Fibroblast of lung (primary cell): Measurements from ENCODE around the gene MYPN.
"Not testable (repeated sequence)": the region's sequence is repeated elsewhere in the genome, so short reads cannot be mapped to it uniquely, and the experiment has no call there.

ENCODE experiments used
- EZH2 ChIP-seq: IDR thresholded peaks from 2 replicates; pipeline ENCODE4 v1.5.1; 2012; ENCODE audit warnings: low read length, control low read depth, mild to moderate bottlenecking; ENCODE audit errors: missing control alignments
- TF ChIP-seq, protein P1 (sequence below), 2 donors: IDR thresholded peaks in 1 of 2; conservative IDR thresholded peaks in 1 of 2; 1 replicate in 1 of 2; 2 replicates in 1 of 2; pipeline ENCODE4 v1.5.1; 2011 to 2012; ENCODE audit warnings: low read length in 2 of 2, control low read depth in 1 of 2, inconsistent platforms in 1 of 2, low read depth in 1 of 2, mild to moderate bottlenecking in 1 of 2

DNA sequence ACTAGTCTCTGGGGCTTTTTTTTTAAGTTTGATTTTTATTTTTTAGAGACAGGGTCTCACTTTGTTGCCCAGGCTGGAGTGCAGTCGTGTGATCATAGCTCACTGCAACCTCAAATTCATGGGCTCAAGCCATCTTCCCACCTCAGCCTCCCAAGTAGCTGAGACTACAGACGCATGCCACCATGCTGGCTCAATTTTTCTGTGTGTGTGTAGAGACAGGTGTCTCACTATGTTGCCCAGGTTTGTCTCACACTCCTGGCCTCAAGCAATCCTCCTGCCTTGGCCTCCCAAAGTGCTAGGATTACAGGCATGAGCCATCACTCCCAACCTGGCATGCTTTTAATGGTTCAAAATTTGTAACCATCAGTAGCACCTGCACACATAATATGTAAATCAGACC lies 86.5 kb downstream of the MYPN start:
- TF ChIP-seq, protein P1, sequence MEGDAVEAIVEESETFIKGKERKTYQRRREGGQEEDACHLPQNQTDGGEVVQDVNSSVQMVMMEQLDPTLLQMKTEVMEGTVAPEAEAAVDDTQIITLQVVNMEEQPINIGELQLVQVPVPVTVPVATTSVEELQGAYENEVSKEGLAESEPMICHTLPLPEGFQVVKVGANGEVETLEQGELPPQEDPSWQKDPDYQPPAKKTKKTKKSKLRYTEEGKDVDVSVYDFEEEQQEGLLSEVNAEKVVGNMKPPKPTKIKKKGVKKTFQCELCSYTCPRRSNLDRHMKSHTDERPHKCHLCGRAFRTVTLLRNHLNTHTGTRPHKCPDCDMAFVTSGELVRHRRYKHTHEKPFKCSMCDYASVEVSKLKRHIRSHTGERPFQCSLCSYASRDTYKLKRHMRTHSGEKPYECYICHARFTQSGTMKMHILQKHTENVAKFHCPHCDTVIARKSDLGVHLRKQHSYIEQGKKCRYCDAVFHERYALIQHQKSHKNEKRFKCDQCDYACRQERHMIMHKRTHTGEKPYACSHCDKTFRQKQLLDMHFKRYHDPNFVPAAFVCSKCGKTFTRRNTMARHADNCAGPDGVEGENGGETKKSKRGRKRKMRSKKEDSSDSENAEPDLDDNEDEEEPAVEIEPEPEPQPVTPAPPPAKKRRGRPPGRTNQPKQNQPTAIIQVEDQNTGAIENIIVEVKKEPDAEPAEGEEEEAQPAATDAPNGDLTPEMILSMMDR (conservative IDR thresholded peaks at IDR 0.05 in 1 of 2, IDR thresholded peaks at IDR 0.05 in 1 of 2; ENCODE audit: low read depth in 1 of 2, low read length in 2 of 2) = not testable (repeated sequence)
- not testable (repeated sequence) for TF ChIP-seq EZH2
